HepG2 (cell line): Measurements from ENCODE around the gene CDH22. TPM values are rescaled to one million over a fixed set of nuclear protein-coding genes. Genes with fewer than 3 reads are reported as not detected.

Experiments used
- ATAC-seq: fragments of 200-7000 bp; cut with Tn5 transposase; 3 replicates; pipeline ENCODE4 v1.9.1; 2020; ENCODE audit warnings: mild to moderate bottlenecking, moderate library complexity
- BruUV-seq: library from RNA; stranded (reverse); fragments of 400-500 nt; replicated peaks from 2 replicates; lab custom pipeline; 2021; lab: Mats Ljungman, UMichigan
- CTCF ChIA-PET: fragments of 300-600 bp; formaldehyde crosslinking; extraction: SDS; loops from one replicate; lab custom pipeline; 2021; ENCODE audit warnings: low total read pairs, inconsistent platforms, low intra/inter-chr PET ratio; lab: Yijun Ruan, JAX
- POLR2A ChIA-PET: fragments of 350-600 bp; sonication (Branson Sonifier 250); formaldehyde crosslinking; loops from one replicate; lab custom pipeline; 2020; ENCODE audit warnings: antibody characterized with exemption, inconsistent platforms; lab: Yijun Ruan, JAX
- DNase-seq: peaks from one replicate; pipeline ENCODE4 v3.0.0-alpha.2; 2015; ENCODE audit warnings: low spot score
- FAIRE-seq: peaks from 3 replicates; lab custom pipeline; 2011; peaks lifted over from hg19 to GRCh38; lab: Jason Lieb, UNC
- H2AFZ ChIP-seq: one replicate; pipeline ENCODE4 v1.6.1; 2011; ENCODE audit warnings: low read length, inconsistent platforms
- H3K27ac ChIP-seq: fragments of 300-600 bp; 3 replicates; pipeline ENCODE4 v1.8.0; 2011; ENCODE audit warnings: mixed run types, mild to moderate bottlenecking, mixed read lengths, low read length, inconsistent platforms; ENCODE audit not compliant: insufficient read depth; ENCODE audit errors: extremely low read length
- H3K27me3 ChIP-seq, 2 experiments: fragments of 200-600 bp in 1 of 2; 2 replicates in 1 of 2; 3 replicates in 1 of 2; pipeline versions ENCODE4 v1.6.0 to v1.8.0; 2011; ENCODE audit warnings: low read length in 2 of 2, mild to moderate bottlenecking in 2 of 2, moderate library complexity in 2 of 2, inconsistent platforms in 1 of 2; ENCODE audit not compliant: insufficient read depth in 2 of 2, control insufficient read depth in 1 of 2
- H3K36me3 ChIP-seq, 2 experiments: fragments of 200-600 bp in 1 of 2; replicated peaks in 1 of 2; 2 replicates in 1 of 2; 3 replicates in 1 of 2; pipeline versions ENCODE4 v1.5.1 to v1.8.0; 2011; ENCODE audit warnings: low read length in 2 of 2, inconsistent platforms in 1 of 2; ENCODE audit not compliant: insufficient read depth in 2 of 2, control insufficient read depth in 1 of 2
- H3K4me1 ChIP-seq: 2 replicates; pipeline ENCODE4 v1.5.1; 2012; ENCODE audit warnings: low read length, inconsistent platforms; ENCODE audit not compliant: insufficient read depth
- H3K4me2 ChIP-seq: 2 replicates; pipeline ENCODE4 v1.6.0; 2011; ENCODE audit warnings: low read depth, low read length, inconsistent platforms
- H3K4me3 ChIP-seq, 3 experiments: fragments of 200-600 bp in 1 of 3; sonication (generic), shearing (Covaris generic) in 1 of 3; replicated peaks in 1 of 3; 2 replicates each; pipeline ENCODE4 v1.5.1; 2011 to 2016; ENCODE audit warnings: low read length in 3 of 3, inconsistent platforms in 2 of 3, low read depth in 2 of 3, mild to moderate bottlenecking in 2 of 3, control low read depth in 1 of 3, mixed read lengths in 1 of 3; ENCODE audit not compliant: insufficient read depth in 1 of 3
- H3K79me2 ChIP-seq: one replicate; pipeline ENCODE4 v1.6.1; 2011; ENCODE audit warnings: low read length, inconsistent platforms; ENCODE audit not compliant: insufficient read depth
- H3K9ac ChIP-seq: 2 replicates; pipeline ENCODE4 v1.6.0; 2011; ENCODE audit warnings: mild to moderate bottlenecking, low read depth, low read length, inconsistent platforms; ENCODE audit not compliant: insufficient read depth
- H3K9me3 ChIP-seq: 2 replicates; pipeline ENCODE4 v1.5.1; 2012; ENCODE audit warnings: mild to moderate bottlenecking, low read length
- H4K20me1 ChIP-seq: 2 replicates; pipeline ENCODE4 v1.6.0; 2011; ENCODE audit warnings: inconsistent platforms, mild to moderate bottlenecking, low read length, moderate library complexity; ENCODE audit not compliant: insufficient read depth
- ELF4 ChIP-seq: sonication (generic); formaldehyde crosslinking; IDR thresholded peaks from 2 replicates; pipeline ENCODE4 v1.5.0; 2020; ENCODE audit warnings: missing genetic modification reagents, mild to moderate bottlenecking, moderate library complexity, borderline replicate concordance
- GTF2F1 ChIP-seq: fragments of 150-350 bp; IDR thresholded peaks from 2 replicates; pipeline ENCODE4 v1.6.1; 2014; ENCODE audit warnings: low read length
- HOXA3 ChIP-seq: sonication (generic); formaldehyde crosslinking; IDR thresholded peaks from 2 replicates; pipeline ENCODE4 v1.5.0; 2020; ENCODE audit warnings: missing genetic modification reagents
- KAT8 ChIP-seq: IDR thresholded peaks from 2 replicates; pipeline ENCODE4 v1.6.1; 2016; ENCODE audit warnings: missing genetic modification reagents, missing compliant biosample characterization
- LCORL ChIP-seq, 2 experiments: fragments of 450-650 bp in 1 of 2; sonication (generic) in 1 of 2; formaldehyde crosslinking in 1 of 2; IDR thresholded peaks; 2 replicates each; pipeline versions ENCODE4 v1.5.0 to v1.6.1; 2017 to 2020; ENCODE audit warnings: antibody characterized with exemption in 1 of 2, missing genetic modification reagents in 1 of 2
- MTA1 ChIP-seq: sonication (generic); formaldehyde crosslinking; IDR thresholded peaks from 2 replicates; pipeline ENCODE4 v1.4.0; 2020; ENCODE audit warnings: missing genetic modification reagents, mild to moderate bottlenecking, borderline replicate concordance
- MXI1 ChIP-seq: IDR thresholded peaks from 3 replicates; pipeline ENCODE4 v1.6.1; 2012; ENCODE audit warnings: low read depth, low read length, inconsistent platforms, borderline replicate concordance
- NONO ChIP-seq, 2 experiments: fragments of 450-650 bp in 1 of 2; sonication (generic) in 1 of 2; formaldehyde crosslinking in 1 of 2; IDR thresholded peaks in 1 of 2; conservative IDR thresholded peaks in 1 of 2; 2 replicates each; pipeline versions ENCODE4 v1.6.1 to v1.8.0; 2017 to 2022; ENCODE audit warnings: mild to moderate bottlenecking in 1 of 2, missing genetic modification reagents in 1 of 2, moderate library complexity in 1 of 2
- NR2C2 ChIP-seq: sonication (generic); formaldehyde crosslinking; IDR thresholded peaks from 2 replicates; pipeline ENCODE4 v1.4.0; 2020; ENCODE audit warnings: missing genetic modification reagents, mild to moderate bottlenecking, moderate library complexity, borderline replicate concordance
- RFXAP ChIP-seq: sonication (generic); formaldehyde crosslinking; IDR thresholded peaks from 2 replicates; pipeline ENCODE4 v1.4.0; 2020; ENCODE audit warnings: missing genetic modification reagents, borderline replicate concordance
- STAG1 ChIP-seq: sonication (generic); formaldehyde crosslinking; IDR thresholded peaks from 2 replicates; pipeline ENCODE4 v1.4.0; 2020; ENCODE audit warnings: missing genetic modification reagents
- ZNF263 ChIP-seq: sonication (generic); formaldehyde crosslinking; IDR thresholded peaks from 2 replicates; pipeline ENCODE4 v1.4.0; 2020; ENCODE audit warnings: missing genetic modification reagents
- ZNF839 ChIP-seq: sonication (generic); formaldehyde crosslinking; IDR thresholded peaks from 2 replicates; pipeline ENCODE4 v1.4.0; 2020; ENCODE audit warnings: missing genetic modification reagents, mild to moderate bottlenecking, borderline replicate concordance
- ZSCAN25 ChIP-seq: sonication (generic); formaldehyde crosslinking; IDR thresholded peaks from 2 replicates; pipeline ENCODE4 v1.8.0; 2022; ENCODE audit warnings: mild to moderate bottlenecking, missing genetic modification reagents
- WGBS: methylation state at CpG from one replicate; pipeline ENCODE4 v1.1.6; 2017; ENCODE audit warnings: low lambda C conversion rate; 5-methylcytosine and 5-hydroxymethylcytosine counted together
- in situ Hi-C: cut with HindIII; loops from 2 replicates; pipeline ENCODE4 v1.10.0; 2017; ENCODE audit warnings: low pct_unique_long_range_greater_than_20kb; ENCODE audit not compliant: extremely low pct_ligation_motif_present
- intact Hi-C: fragments of 100-400 bp; cut with micrococcal nuclease; formaldehyde crosslinking; loops from one replicate; pipeline ENCODE4 v1.10.0; 2022; ENCODE audit not compliant: unreplicated experiment
- polyA plus RNA-seq, 8 experiments: library from polyadenylated mRNA; depleted of rRNA in 3 of 8; stranded (reverse) in 7 of 8; unstranded in 1 of 8; fragments of >200 nt; fragmentation: Illumina TruSeq in 4 of 8; extraction: Trizol in 4 of 8; gene quantifications; 2 replicates each; pipeline versions ENCODE4 v1.2.1 to v1.2.3, GENCODE V29; 2011 to 2016; ENCODE audit warnings: low read depth in 4 of 8, missing spikeins in 1 of 8, mixed read lengths in 1 of 8; ENCODE audit not compliant: insufficient read depth in 1 of 8
- total RNA-seq, 5 experiments: library from RNA; depleted of rRNA; stranded (reverse); fragments of >200 nt; fragmentation: Illumina TruSeq; extraction: Trizol; gene quantifications; 2 replicates each; pipeline ENCODE4 v1.2.3, GENCODE V29; 2016; ENCODE audit warnings: low read depth in 1 of 5
- TF ChIP-seq, protein P1 (sequence below): sonication (generic); formaldehyde crosslinking; IDR thresholded peaks from 2 replicates; pipeline ENCODE4 v1.4.0; 2020; ENCODE audit warnings: missing genetic modification reagents
- TF ChIP-seq, protein P2 (sequence below): sonication (generic); formaldehyde crosslinking; IDR thresholded peaks from 2 replicates; pipeline ENCODE4 v1.5.0; 2020; ENCODE audit warnings: mild to moderate bottlenecking, missing genetic modification reagents, borderline replicate concordance
- TF ChIP-seq, protein P3 (sequence below): sonication (generic); formaldehyde crosslinking; IDR thresholded peaks from 2 replicates; pipeline ENCODE4 v1.8.0; 2022; ENCODE audit warnings: missing genetic modification reagents, mild to moderate bottlenecking, moderate library complexity, borderline replicate concordance

CDH22 gene
- total and polyA plus RNA-seq, 2 of the 13 experiments (the other 11 are each of a cell fraction or from before 2014, with no cell fraction given), result not detected

DNA sequence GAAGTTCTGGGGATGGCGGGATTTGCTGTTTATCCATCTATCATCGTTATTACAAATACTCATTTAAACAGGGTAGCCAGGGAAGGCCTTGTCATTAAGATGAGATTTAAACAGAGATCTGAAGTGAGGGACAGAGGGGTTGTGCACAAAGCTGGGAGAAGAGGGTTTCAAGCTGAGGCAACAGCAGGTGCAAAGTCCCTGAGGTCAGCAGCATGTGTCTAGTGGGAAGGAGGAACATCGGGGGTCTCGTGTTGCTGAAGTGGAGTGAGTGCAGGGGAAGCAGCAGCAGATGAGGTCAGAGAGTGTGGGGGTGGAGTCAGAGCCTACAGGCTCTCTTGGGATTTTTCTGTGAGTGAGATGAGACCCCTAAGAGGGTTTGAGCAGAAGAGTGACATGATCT, 52.0 kb downstream of the CDH22 start (continued):
- no peak for TF ChIP-seq MTA1
- no peak for TF ChIP-seq ZNF839
- TF ChIP-seq, protein P1, sequence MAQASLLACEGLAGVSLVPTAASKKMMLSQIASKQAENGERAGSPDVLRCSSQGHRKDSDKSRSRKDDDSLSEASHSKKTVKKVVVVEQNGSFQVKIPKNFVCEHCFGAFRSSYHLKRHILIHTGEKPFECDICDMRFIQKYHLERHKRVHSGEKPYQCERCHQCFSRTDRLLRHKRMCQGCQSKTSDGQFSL, result no peak

DNA sequence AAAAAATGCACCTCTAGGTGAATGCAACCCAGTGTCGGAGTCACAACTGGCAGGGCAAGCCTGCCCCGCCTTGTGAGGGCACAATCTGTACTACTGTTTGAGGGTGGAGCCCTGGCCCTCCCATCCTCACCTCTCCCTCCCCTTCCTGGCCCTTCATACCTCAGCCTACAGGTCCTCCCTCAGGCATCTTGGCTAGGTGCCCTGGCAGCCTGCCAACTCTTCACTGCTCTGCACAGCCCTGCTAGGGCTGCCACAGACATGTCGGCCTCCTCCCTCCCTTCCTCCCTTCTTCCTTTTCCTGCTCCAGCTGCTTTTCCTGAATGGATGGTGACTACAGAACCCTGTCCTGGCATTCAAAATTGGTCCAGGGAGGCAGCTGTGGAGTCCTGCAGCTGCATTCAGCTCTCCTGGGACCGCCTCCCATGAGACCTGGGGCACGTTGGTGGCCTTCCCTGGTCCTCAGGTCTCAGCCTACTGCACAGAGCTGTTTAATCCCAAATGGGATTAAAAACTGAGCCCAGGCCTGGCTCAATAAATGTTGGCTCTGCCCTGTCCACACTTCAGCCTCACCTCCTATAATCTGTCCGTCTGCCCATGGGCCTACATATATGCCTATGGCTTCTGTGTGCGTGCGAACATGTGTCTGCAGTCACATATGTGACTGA, 52.7 kb downstream of the CDH22 start:
- peak; percentile 51 for ATAC-seq
- H2AFZ ChIP-seq, result no peak overlapping the region
- no peak overlapping the region for H3K9ac ChIP-seq
- no peak overlapping the region for H3K4me3 ChIP-seq
- intact Hi-C loops (no loop called here), in situ Hi-C loops (no loop called here)
- FAIRE-seq, result no peak
- H3K27me3 ChIP-seq, result peaks cover 12 to 42% of the 10 kb centered on the region in 2 experiments
- H3K4me2 ChIP-seq, result no peak overlapping the region
- no peaks in the 10 kb centered on the region for H3K9me3 ChIP-seq
- POLR2A ChIA-PET, result no interaction called here
- DNase-seq, result peak; percentile 64
- WGBS, result 42% methylated on average over 8 of the region's 8 CpGs
- no peaks in the 10 kb centered on the region for H3K79me2 ChIP-seq
- TF ChIP-seq, protein P2, sequence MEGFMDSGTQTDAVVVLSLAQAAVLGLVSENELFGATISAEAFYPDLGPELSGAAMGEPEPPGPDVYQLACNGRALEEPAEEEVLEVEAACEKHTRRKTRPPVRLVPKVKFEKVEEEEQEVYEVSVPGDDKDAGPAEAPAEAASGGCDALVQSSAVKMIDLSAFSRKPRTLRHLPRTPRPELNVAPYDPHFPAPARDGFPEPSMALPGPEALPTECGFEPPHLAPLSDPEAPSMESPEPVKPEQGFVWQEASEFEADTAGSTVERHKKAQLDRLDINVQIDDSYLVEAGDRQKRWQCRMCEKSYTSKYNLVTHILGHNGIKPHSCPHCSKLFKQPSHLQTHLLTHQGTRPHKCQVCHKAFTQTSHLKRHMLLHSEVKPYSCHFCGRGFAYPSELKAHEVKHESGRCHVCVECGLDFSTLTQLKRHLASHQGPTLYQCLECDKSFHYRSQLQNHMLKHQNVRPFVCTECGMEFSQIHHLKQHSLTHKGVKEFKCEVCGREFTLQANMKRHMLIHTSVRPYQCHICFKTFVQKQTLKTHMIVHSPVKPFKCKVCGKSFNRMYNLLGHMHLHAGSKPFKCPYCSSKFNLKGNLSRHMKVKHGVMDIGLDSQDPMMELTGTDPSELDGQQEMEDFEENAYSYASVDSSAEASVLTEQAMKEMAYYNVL, result 0 out of 2 replicates have a peak, but pooled peaks have one; percentile 27
- TF ChIP-seq GTF2F1 (peak; percentile 61; the same call in 1 of the 2 replicates), LCORL (IDR thresholded peaks at IDR 0.05) (peak; percentile 99), LCORL (CRISPR knock-in tag; IDR thresholded peaks at IDR 0.05) (no peak), ELF4 (CRISPR knock-in tag) (no peak), HOXA3 (CRISPR knock-in tag) (peak; percentile 21; the same call in 1 of the 2 replicates), NR2C2 (CRISPR knock-in tag) (no peak), ZNF263 (peak; percentile 70), KAT8 (CRISPR knock-in tag) (no peak), MXI1 (0 out of 3 replicates have a peak, but pooled peaks have one; percentile 15), STAG1 (CRISPR knock-in tag) (no peak), NONO (IDR thresholded peaks at IDR 0.05) (no peak), NONO (CRISPR knock-in tag; conservative IDR thresholded peaks at IDR 0.05) (0 out of 2 replicates have a peak, but pooled peaks have one; percentile 17), RFXAP (0 out of 2 replicates have a peak, but pooled peaks have one; percentile 39), ZSCAN25 (CRISPR knock-in tag) (peak; percentile 84)
- TF ChIP-seq, protein P3, sequence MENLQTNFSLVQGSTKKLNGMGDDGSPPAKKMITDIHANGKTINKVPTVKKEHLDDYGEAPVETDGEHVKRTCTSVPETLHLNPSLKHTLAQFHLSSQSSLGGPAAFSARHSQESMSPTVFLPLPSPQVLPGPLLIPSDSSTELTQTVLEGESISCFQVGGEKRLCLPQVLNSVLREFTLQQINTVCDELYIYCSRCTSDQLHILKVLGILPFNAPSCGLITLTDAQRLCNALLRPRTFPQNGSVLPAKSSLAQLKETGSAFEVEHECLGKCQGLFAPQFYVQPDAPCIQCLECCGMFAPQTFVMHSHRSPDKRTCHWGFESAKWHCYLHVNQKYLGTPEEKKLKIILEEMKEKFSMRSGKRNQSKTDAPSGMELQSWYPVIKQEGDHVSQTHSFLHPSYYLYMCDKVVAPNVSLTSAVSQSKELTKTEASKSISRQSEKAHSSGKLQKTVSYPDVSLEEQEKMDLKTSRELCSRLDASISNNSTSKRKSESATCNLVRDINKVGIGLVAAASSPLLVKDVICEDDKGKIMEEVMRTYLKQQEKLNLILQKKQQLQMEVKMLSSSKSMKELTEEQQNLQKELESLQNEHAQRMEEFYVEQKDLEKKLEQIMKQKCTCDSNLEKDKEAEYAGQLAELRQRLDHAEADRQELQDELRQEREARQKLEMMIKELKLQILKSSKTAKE (CRISPR knock-in tag), result peak; percentile 28; the same call in 1 of the 2 replicates
- H4K20me1 ChIP-seq, result no peaks in the 10 kb centered on the region
- CTCF ChIA-PET, result no interaction called here
- H3K4me1 ChIP-seq, result no peaks in the 10 kb centered on the region
- BruUV-seq, result no TSS peak
- H3K27ac ChIP-seq, result no peak overlapping the region
- no peaks in the 10 kb centered on the region for H3K36me3 ChIP-seq
